ENCODE data around the gene SRGAP1.

GRCh38 chr12:64147011-64147631 is 302.6 kb downstream of the SRGAP1 start:
- TF ChIP-seq EZH2 (IDR thresholded peaks at IDR 0.05; ENCODE audit: borderline replicate concordance, low read depth, low read length, severe bottlenecking) = no peak
- no peak for TF ChIP-seq CTCF (IDR thresholded peaks at IDR 0.05; ENCODE audit: borderline replicate concordance, extremely low read depth, low read length, poor library complexity, severe bottlenecking)

All from DND-41 (cell line).